MM.1S (cell line): ENCODE data around the gene WFIKKN1.

Experiments
- DNase-seq: peaks from one replicate; pipeline ENCODE4 v3.0.0-alpha.2; 2015
- H2AFZ ChIP-seq: fragments of 300-600 bp; sonication (generic); 2 replicates; pipeline ENCODE4 v1.6.0; 2016; ENCODE audit warnings: antibody characterized with exemption, low read length
- H3F3A ChIP-seq: fragments of 300-600 bp; sonication (generic); 2 replicates; pipeline ENCODE4 v1.6.1; 2016; ENCODE audit warnings: mild to moderate bottlenecking, antibody characterized with exemption, low read length, moderate library complexity, mixed read lengths; ENCODE audit not compliant: insufficient read depth
- H3K27ac ChIP-seq: fragments of 300-600 bp; sonication (generic); 2 replicates; pipeline ENCODE4 v1.5.1; 2016; ENCODE audit warnings: mild to moderate bottlenecking, low read length
- H3K27me3 ChIP-seq: fragments of 300-600 bp; sonication (generic); replicated peaks from 2 replicates; pipeline ENCODE4 v1.6.0; 2016; ENCODE audit warnings: low read length; ENCODE audit not compliant: insufficient read depth
- H3K36me3 ChIP-seq: fragments of 300-600 bp; sonication (generic); replicated peaks from 2 replicates; pipeline ENCODE4 v1.6.1; 2016; ENCODE audit warnings: mild to moderate bottlenecking, low read length, mixed read lengths; ENCODE audit not compliant: insufficient read depth
- H3K4me1 ChIP-seq: fragments of 300-600 bp; sonication (generic); 2 replicates; pipeline ENCODE4 v1.6.1; 2016; ENCODE audit warnings: low read length, mixed read lengths
- H3K4me2 ChIP-seq: fragments of 300-600 bp; sonication (generic); 2 replicates; pipeline ENCODE4 v1.6.0; 2016; ENCODE audit warnings: low read depth, low read length
- H3K4me3 ChIP-seq: fragments of 300-600 bp; sonication (generic); 2 replicates; pipeline ENCODE4 v1.5.1; 2016; ENCODE audit warnings: low read length, mixed read lengths
- H3K79me2 ChIP-seq: fragments of 300-600 bp; sonication (generic); 2 replicates; pipeline ENCODE4 v1.6.1; 2016; ENCODE audit warnings: mixed run types, low read length, mixed read lengths
- H3K9ac ChIP-seq: fragments of 300-600 bp; sonication (generic); 2 replicates; pipeline ENCODE4 v1.6.1; 2016; ENCODE audit warnings: low read length, mixed read lengths
- H3K9me2 ChIP-seq: fragments of 300-600 bp; sonication (generic); replicated peaks from 2 replicates; pipeline ENCODE4 v1.6.1; 2016; ENCODE audit warnings: mild to moderate bottlenecking, low read length, mixed read lengths; ENCODE audit not compliant: insufficient read depth
- H3K9me3 ChIP-seq: fragments of 300-600 bp; sonication (generic); replicated peaks from 2 replicates; pipeline ENCODE4 v1.6.1; 2016; ENCODE audit warnings: mild to moderate bottlenecking, low read length, mixed read lengths; ENCODE audit not compliant: insufficient read depth
- H4K20me1 ChIP-seq: fragments of 300-600 bp; sonication (generic); 2 replicates; pipeline ENCODE4 v1.6.1; 2016; ENCODE audit warnings: mild to moderate bottlenecking, low read length, moderate library complexity, mixed read lengths; ENCODE audit not compliant: insufficient read depth
- CTCF ChIP-seq: fragments of 300-600 bp; sonication (generic); IDR thresholded peaks from 2 replicates; pipeline ENCODE4 v1.5.1; 2016; ENCODE audit warnings: antibody characterized with exemption, low read length, mixed read lengths
- EZH2 ChIP-seq: fragments of 300-600 bp; sonication (generic); optimal IDR thresholded peaks from 2 replicates; pipeline ENCODE3; 2017; ENCODE audit warnings: low read depth, mild to moderate bottlenecking, antibody characterized with exemption, low read length, mixed read lengths
- EZH2phosphoT487 ChIP-seq: fragments of 300-600 bp; sonication (generic); IDR thresholded peaks from 2 replicates; pipeline ENCODE4 v1.6.1; 2018; ENCODE audit warnings: antibody characterized with exemption, low read length

The WFIKKN1 gene

GRCh38 chr16:592518-593306 lies 38.1 kb upstream of the WFIKKN1 start:
- DNase-seq, result no peak
- H2AFZ ChIP-seq, result no peak overlapping the region
- no peak overlapping the region for H3K4me3 ChIP-seq
- no peaks in the 10 kb centered on the region for H3K36me3 ChIP-seq
- H3K27ac ChIP-seq, result no peak overlapping the region
- no peaks in the 10 kb centered on the region for H3K9me2 ChIP-seq
- H3F3A ChIP-seq, result peaks cover 9% of the 10 kb centered on the region; the same call in 1 of the 2 replicates
- peaks cover 81% of the 10 kb centered on the region for H3K79me2 ChIP-seq
- no peak overlapping the region for H3K4me2 ChIP-seq
- H3K9ac ChIP-seq, result no peak overlapping the region
- no peak for TF ChIP-seq EZH2phosphoT487
- no peak for TF ChIP-seq CTCF
- no peak for TF ChIP-seq EZH2
- peaks cover 3% of the 10 kb centered on the region for H3K4me1 ChIP-seq
- no peaks in the 10 kb centered on the region for H3K27me3 ChIP-seq
- H4K20me1 ChIP-seq, result no peaks in the 10 kb centered on the region
- H3K9me3 ChIP-seq, result no peaks in the 10 kb centered on the region

- H3K27ac ChIP-seq, result no peak overlapping the region
- no peak overlapping the region for H3K4me2 ChIP-seq
- H3K4me3 ChIP-seq, result no peak overlapping the region
- no peak for DNase-seq
- peaks cover 4% of the 10 kb centered on the region; the same call in 1 of the 2 replicates for H3F3A ChIP-seq
- no peaks in the 10 kb centered on the region for H3K4me1 ChIP-seq
- H3K9me3 ChIP-seq, result no peaks in the 10 kb centered on the region
- TF ChIP-seq EZH2phosphoT487, result no peak
- TF ChIP-seq EZH2, result no peak
- TF ChIP-seq CTCF, result no peak
- H3K9ac ChIP-seq, result no peak overlapping the region
- no peaks in the 10 kb centered on the region for H3K27me3 ChIP-seq
- no peak overlapping the region for H2AFZ ChIP-seq
- H3K79me2 ChIP-seq, result peaks cover 74% of the 10 kb centered on the region
- no peaks in the 10 kb centered on the region for H3K9me2 ChIP-seq
- no peaks in the 10 kb centered on the region for H3K36me3 ChIP-seq
- no peaks in the 10 kb centered on the region for H4K20me1 ChIP-seq
These were observed 37.4 kb upstream of the WFIKKN1 start for GRCh38 chr16:593406-593805.

- peaks cover 75% of the 10 kb centered on the region for H3K79me2 ChIP-seq
These were observed 37.0 kb upstream of the WFIKKN1 start for GRCh38 chr16:593807-594206.

More at GRCh38 chr16:593807-594206, 37.0 kb upstream of the WFIKKN1 start:
- Histone ChIP-seq H3K4me2 (no peak overlapping the region), H3K27ac (no peak overlapping the region), H3K9ac (no peak overlapping the region), H4K20me1 (no peaks in the 10 kb centered on the region), H3K27me3 (no peaks in the 10 kb centered on the region), H3K9me2 (no peaks in the 10 kb centered on the region), H2AFZ (no peak overlapping the region), H3K9me3 (no peaks in the 10 kb centered on the region), H3K4me1 (no peaks in the 10 kb centered on the region), H3K36me3 (no peaks in the 10 kb centered on the region), H3F3A (0 out of 2 replicates have a peak, but pooled peaks cover under 1% of the 10 kb centered on the region), H3K4me3 (no peak overlapping the region)
- TF ChIP-seq EZH2 (no peak), CTCF (no peak)
- DNase-seq, result no peak
